ENCODE results near the gene ZDHHC7. TPM values are rescaled to one million over a fixed set of nuclear protein-coding genes. Genes with fewer than 3 reads are reported as not detected.

ZDHHC7 gene
- total RNA-seq, 1 experiment from 2014 or later, result 39.1 TPM

- peaks cover 10 to 15% (median 13%) of the 10 kb centered on the region in 3 experiments; a peak in 5 of 7 replicates for H3K36me3 Mint-ChIP-seq (ENCODE audit: insufficient read depth in 1 of 3, low read depth in 3 of 3)
- Histone ChIP-seq H2BK15ac (ENCODE audit: low read depth, low read length) (no peak overlapping the region), H3K14ac (ENCODE audit: insufficient read depth, low read length) (no peak overlapping the region), H2AFZ (ENCODE audit: low read length) (no peak overlapping the region), H3K23me2 (ENCODE audit: insufficient read length, low read depth, low read length, poor library complexity, severe bottlenecking) (no peaks in the 10 kb centered on the region), H3K4me2 (ENCODE audit: insufficient read depth, insufficient read length, low read length) (no peak overlapping the region), H2AK5ac (ENCODE audit: insufficient read length, low read length) (no peak overlapping the region), H2BK12ac (ENCODE audit: insufficient read length, low read depth, low read length) (no peak overlapping the region), H2BK120ac (ENCODE audit: low read depth, low read length, poor library complexity, severe bottlenecking) (no peak overlapping the region), H3K27ac (ENCODE audit: insufficient read length, low read depth, low read length) (no peak overlapping the region), H2BK5ac (ENCODE audit: insufficient read length, low read length) (no peak overlapping the region), H4K20me1 (ENCODE audit: control insufficient read depth, insufficient read depth, insufficient read length) (no peaks in the 10 kb centered on the region), H3T11ph (ENCODE audit: low read length) (no peak overlapping the region), H3K9me3 (ENCODE audit: control insufficient read depth, low read depth, low read length) (no peaks in the 10 kb centered on the region), H3K27me3 (ENCODE audit: insufficient read depth, low read length) (no peaks in the 10 kb centered on the region), H3K79me2 (ENCODE audit: insufficient read depth, low read length) (peaks cover 17% of the 10 kb centered on the region; the same call in 1 of the 2 replicates), H3K56ac (ENCODE audit: insufficient read length, low read depth, low read length) (no peak overlapping the region), H3K4ac (ENCODE audit: low read depth, low read length) (no peak overlapping the region), H3K4me1 (ENCODE audit: insufficient read depth, low read length) (no peaks in the 10 kb centered on the region), H4K8ac (replicated peaks; ENCODE audit: insufficient read length, low read depth, low read length) (no peak overlapping the region), H3K9ac (ENCODE audit: extremely low read depth, insufficient read length, low read length) (no peak overlapping the region), H3K79me1 (ENCODE audit: insufficient read depth, low read depth, low read length, poor library complexity, severe bottlenecking) (peaks cover 7% of the 10 kb centered on the region), H3K23ac (ENCODE audit: insufficient read length, low read depth, low read length) (no peak overlapping the region), H4K5ac (ENCODE audit: insufficient read length, low read depth, low read length) (no peak overlapping the region), H4K91ac (ENCODE audit: insufficient read length, low read depth, low read length) (no peak overlapping the region), H3K18ac (ENCODE audit: insufficient read length, low read depth, low read length) (no peak overlapping the region), H2BK20ac (ENCODE audit: low read depth, low read length, poor library complexity, severe bottlenecking) (no peak overlapping the region)
- DNase-seq, result no peak
- H3K27ac Mint-ChIP-seq, result peak overlapping the region in 2 of 3 experiments; percentile 55 to 74; a peak in 2 of 7 replicates
- no peak for TF ChIP-seq CTCF (conservative IDR thresholded peaks at IDR 0.05)
- H3K9me3 Mint-ChIP-seq, result no peaks in the 10 kb centered on the region
- H3K27me3 Mint-ChIP-seq (ENCODE audit: low read depth), result no peaks in the 10 kb centered on the region
- WGBS (ENCODE audit: extremely low coverage, insufficient read length, low lambda C conversion rate), result no CpG with 5 or more reads among the region's 10 CpGs
- H3K4me1 Mint-ChIP-seq, result peaks cover 33 to 35% of the 10 kb centered on the region in 2 experiments
- H3K4me3 Mint-ChIP-seq, result no peak overlapping the region
These were observed 9.2 kb downstream of the ZDHHC7 start for GRCh38 chr16:85002099-85002541.

Measured in H9 (cell line).